ENCODE data around the gene PCED1A. TPM values are rescaled to one million over a fixed set of nuclear protein-coding genes. Genes with fewer than 3 reads are reported as not detected.

Gene PCED1A
- total and polyA plus RNA-seq, 2 of the 13 experiments (the other 11 are each of a cell fraction or from before 2014, with no cell fraction given): 40.1 to 84.2 TPM

DNA sequence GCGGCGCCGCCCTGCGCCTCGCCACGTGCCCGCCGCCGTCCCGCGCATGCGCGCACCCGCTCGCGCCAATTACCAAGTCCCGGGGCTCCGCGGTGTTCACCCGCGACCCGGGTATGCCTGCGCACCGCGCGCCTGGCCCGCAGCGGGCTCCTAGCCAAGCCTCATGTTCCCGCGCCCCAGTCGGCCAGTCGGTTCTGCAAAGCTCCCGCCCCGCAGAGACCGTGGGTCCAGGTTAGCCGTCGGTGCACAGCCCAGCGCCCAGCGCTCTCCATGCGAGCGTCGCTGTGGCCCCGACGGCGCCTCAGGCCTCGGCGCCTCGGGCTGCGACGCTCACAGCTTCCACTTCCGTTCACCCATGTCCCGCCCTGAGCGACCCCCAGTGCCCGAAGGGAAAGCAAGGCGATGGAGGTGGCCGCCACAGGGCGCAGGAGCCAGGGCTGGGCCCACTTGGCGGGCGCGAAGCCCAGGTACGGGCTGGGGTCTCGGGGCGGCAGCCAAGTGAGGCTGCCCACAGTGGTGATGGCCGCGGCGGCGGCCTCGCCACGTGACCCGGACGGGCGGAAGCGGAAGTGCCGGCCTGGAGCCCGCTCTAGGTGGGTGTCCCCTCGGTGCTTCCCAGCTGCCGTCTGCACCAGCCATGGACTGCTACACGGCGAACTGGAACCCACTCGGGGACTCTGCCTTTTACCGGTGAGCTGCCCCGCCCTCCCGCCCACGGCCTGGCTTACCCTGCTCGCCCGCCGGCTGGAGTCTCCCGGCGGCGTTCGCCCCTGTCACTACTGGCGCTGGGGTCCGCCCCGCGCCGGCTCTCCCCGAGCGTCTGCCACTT, at the start of gene PCED1A, which contains the start of gene VPS16 (continued):
- TF ChIP-seq ISX (CRISPR knock-in tag; conservative IDR thresholded peaks at IDR 0.05) (peak; percentile 97; the same call in 1 of the 2 replicates), ZNF253 (CRISPR knock-in tag; IDR thresholded peaks at IDR 0.05; ENCODE audit: borderline replicate concordance) (no peak), ZNF768 (CRISPR knock-in tag; IDR thresholded peaks at IDR 0.05) (peak; percentile 81; the same call in 1 of the 2 replicates), ZNF709 (CRISPR knock-in tag; IDR thresholded peaks at IDR 0.05) (peak; percentile 95), POGZ (CRISPR knock-in tag; IDR thresholded peaks at IDR 0.05) (peak; percentile 92), ZNF672 (CRISPR knock-in tag; IDR thresholded peaks at IDR 0.05) (no peak), ZNF652 (CRISPR knock-in tag; IDR thresholded peaks at IDR 0.05; ENCODE audit: borderline replicate concordance, low read depth) (no peak)
- TF ChIP-seq, protein P1, sequence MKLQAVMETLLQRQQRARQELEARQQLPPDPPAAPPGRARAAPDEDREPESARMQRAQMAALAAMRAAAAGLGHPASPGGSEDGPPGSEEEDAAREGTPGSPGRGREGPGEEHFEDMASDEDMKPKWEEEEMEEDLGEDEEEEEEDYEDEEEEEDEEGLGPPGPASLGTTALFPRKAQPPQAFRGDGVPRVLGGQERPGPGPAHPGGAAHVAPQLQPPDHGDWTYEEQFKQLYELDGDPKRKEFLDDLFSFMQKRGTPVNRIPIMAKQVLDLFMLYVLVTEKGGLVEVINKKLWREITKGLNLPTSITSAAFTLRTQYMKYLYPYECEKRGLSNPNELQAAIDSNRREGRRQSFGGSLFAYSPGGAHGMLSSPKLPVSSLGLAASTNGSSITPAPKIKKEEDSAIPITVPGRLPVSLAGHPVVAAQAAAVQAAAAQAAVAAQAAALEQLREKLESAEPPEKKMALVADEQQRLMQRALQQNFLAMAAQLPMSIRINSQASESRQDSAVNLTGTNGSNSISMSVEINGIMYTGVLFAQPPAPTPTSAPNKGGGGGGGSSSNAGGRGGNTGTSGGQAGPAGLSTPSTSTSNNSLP (IDR thresholded peaks at IDR 0.05; ENCODE audit: low read depth, low read length): 0 out of 2 replicates have a peak, but pooled peaks have one; percentile 9
- TF ChIP-seq, protein P2, sequence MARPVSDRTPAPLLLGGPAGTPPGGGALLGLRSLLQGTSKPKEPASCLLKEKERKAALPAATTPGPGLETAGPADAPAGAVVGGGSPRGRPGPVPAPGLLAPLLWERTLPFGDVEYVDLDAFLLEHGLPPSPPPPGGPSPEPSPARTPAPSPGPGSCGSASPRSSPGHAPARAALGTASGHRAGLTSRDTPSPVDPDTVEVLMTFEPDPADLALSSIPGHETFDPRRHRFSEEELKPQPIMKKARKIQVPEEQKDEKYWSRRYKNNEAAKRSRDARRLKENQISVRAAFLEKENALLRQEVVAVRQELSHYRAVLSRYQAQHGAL (CRISPR knock-in tag; IDR thresholded peaks at IDR 0.05; ENCODE audit: not compliant biosample characterization): no peak
- TF ChIP-seq, protein P3, sequence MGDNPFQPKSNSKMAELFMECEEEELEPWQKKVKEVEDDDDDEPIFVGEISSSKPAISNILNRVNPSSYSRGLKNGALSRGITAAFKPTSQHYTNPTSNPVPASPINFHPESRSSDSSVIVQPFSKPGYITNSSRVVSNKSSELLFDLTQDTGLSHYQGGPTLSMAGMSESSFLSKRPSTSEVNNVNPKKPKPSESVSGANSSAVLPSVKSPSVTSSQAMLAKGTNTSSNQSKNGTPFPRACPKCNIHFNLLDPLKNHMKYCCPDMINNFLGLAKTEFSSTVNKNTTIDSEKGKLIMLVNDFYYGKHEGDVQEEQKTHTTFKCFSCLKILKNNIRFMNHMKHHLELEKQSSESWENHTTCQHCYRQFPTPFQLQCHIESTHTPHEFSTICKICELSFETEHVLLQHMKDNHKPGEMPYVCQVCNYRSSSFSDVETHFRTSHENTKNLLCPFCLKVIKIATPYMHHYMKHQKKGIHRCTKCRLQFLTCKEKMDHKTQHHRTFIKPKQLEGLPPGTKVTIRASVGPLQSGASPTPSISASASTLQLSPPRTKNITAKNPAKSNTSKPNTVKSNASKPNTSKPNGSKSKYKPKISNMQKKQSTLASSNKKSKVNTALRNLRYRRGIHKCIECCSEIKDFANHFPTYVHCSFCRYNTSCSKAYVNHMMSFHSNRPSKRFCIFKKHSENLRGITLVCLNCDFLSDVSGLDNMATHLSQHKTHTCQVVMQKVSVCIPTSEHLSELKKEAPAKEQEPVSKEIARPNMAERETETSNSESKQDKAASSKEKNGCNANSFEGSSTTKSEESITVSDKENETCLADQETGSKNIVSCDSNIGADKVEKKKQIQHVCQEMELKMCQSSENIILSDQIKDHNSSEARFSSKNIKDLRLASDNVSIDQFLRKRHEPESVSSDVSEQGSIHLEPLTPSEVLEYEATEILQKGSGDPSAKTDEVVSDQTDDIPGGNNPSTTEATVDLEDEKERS (CRISPR knock-in tag; IDR thresholded peaks at IDR 0.05): peak; percentile 85; the same call in 1 of the 2 replicates
- TF ChIP-seq, protein P4, sequence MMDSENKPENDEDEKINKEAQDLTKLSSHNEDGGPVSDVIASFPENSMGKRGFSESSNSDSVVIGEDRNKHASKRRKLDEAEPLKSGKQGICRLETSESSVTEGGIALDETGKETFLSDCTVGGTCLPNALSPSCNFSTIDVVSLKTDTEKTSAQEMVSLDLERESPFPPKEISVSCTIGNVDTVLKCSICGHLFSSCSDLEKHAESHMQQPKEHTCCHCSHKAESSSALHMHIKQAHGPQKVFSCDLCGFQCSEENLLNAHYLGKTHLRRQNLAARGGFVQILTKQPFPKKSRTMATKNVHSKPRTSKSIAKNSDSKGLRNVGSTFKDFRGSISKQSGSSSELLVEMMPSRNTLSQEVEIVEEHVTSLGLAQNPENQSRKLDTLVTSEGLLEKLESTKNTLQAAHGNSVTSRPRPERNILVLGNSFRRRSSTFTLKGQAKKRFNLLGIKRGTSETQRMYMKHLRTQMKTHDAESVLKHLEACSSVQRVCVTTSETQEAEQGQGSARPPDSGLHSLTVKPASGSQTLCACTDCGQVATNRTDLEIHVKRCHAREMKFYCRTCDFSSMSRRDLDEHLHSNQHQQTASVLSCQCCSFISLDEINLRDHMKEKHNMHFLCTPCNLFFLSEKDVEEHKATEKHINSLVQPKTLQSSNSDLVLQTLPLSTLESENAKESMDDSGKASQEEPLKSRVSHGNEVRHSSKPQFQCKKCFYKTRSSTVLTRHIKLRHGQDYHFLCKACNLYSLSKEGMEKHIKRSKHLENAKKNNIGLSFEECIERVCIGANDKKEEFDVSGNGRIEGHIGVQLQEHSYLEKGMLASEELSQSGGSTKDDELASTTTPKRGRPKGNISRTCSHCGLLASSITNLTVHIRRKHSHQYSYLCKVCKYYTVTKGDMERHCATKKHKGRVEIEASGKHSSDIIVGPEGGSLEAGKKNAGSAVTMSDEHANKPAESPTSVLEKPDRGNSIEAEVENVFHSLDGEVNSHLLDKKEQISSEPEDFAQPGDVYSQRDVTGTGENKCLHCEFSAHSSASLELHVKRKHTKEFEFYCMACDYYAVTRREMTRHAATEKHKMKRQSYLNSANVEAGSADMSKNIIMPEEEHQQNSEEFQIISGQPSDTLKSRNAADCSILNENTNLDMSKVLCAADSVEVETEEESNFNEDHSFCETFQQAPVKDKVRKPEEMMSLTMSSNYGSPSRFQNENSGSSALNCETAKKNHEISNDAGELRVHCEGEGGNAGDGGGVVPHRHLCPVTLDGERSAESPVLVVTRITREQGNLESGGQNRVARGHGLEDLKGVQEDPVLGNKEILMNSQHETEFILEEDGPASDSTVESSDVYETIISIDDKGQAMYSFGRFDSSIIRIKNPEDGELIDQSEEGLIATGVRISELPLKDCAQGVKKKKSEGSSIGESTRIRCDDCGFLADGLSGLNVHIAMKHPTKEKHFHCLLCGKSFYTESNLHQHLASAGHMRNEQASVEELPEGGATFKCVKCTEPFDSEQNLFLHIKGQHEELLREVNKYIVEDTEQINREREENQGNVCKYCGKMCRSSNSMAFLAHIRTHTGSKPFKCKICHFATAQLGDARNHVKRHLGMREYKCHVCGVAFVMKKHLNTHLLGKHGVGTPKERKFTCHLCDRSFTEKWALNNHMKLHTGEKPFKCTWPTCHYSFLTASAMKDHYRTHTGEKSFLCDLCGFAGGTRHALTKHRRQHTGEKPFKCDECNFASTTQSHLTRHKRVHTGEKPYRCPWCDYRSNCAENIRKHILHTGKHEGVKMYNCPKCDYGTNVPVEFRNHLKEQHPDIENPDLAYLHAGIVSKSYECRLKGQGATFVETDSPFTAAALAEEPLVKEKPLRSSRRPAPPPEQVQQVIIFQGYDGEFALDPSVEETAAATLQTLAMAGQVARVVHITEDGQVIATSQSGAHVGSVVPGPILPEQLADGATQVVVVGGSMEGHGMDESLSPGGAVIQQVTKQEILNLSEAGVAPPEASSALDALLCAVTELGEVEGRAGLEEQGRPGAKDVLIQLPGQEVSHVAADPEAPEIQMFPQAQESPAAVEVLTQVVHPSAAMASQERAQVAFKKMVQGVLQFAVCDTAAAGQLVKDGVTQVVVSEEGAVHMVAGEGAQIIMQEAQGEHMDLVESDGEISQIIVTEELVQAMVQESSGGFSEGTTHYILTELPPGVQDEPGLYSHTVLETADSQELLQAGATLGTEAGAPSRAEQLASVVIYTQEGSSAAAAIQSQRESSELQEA (CRISPR knock-in tag; IDR thresholded peaks at IDR 0.05; ENCODE audit: not compliant biosample characterization): peak; percentile 98
- TF ChIP-seq, protein P5, sequence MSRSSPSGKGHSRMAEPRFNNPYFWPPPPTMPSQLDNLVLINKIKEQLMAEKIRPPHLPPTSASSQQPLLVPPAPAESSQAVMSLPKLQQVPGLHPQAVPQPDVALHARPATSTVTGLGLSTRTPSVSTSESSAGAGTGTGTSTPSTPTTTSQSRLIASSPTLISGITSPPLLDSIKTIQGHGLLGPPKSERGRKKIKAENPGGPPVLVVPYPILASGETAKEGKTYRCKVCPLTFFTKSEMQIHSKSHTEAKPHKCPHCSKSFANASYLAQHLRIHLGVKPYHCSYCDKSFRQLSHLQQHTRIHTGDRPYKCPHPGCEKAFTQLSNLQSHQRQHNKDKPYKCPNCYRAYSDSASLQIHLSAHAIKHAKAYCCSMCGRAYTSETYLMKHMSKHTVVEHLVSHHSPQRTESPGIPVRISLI (CRISPR knock-in tag; IDR thresholded peaks at IDR 0.05; ENCODE audit: borderline replicate concordance): peak; percentile 55; the same call in 1 of the 2 replicates

Data from HepG2 (cell line).